HEK293 (cell line): ENCODE results near the gene SLC44A1.

Source experiments
- ZFHX2 ChIP-seq: fragments of 450-650 bp; formaldehyde crosslinking; conservative IDR thresholded peaks from 2 replicates; pipeline ENCODE4 v1.5.1; 2016; ENCODE audit warnings: missing biosample characterization, missing genetic modification characterization
- ZNF138 ChIP-seq: fragments of 450-650 bp; formaldehyde crosslinking; IDR thresholded peaks from 2 replicates; pipeline ENCODE4 v1.5.1; 2016; ENCODE audit warnings: missing biosample characterization, missing genetic modification characterization, borderline replicate concordance
- ZNF423 ChIP-seq: fragments of 450-650 bp; formaldehyde crosslinking; IDR thresholded peaks from 2 replicates; pipeline ENCODE4 v1.5.1; 2016; ENCODE audit warnings: missing biosample characterization, missing genetic modification characterization
- ZNF501 ChIP-seq: fragments of 450-650 bp; formaldehyde crosslinking; IDR thresholded peaks from 2 replicates; pipeline ENCODE4 v1.5.1; 2016; ENCODE audit warnings: missing biosample characterization, missing genetic modification characterization
- TF ChIP-seq, protein P1 (sequence below): fragments of 450-650 bp; formaldehyde crosslinking; IDR thresholded peaks from 2 replicates; pipeline ENCODE4 v1.5.1; 2016; ENCODE audit warnings: missing biosample characterization, missing genetic modification characterization
- TF ChIP-seq, protein P2 (sequence below): fragments of 450-650 bp; formaldehyde crosslinking; IDR thresholded peaks from 2 replicates; pipeline ENCODE4 v1.5.1; 2017; ENCODE audit warnings: missing biosample characterization, mild to moderate bottlenecking, missing genetic modification characterization, moderate library complexity
- TF ChIP-seq, protein P3 (sequence below): fragments of 450-650 bp; formaldehyde crosslinking; IDR thresholded peaks from 2 replicates; pipeline ENCODE4 v1.5.1; 2016; ENCODE audit warnings: missing biosample characterization, missing genetic modification characterization
- TF ChIP-seq, protein P4 (sequence below): fragments of 450-650 bp; IDR thresholded peaks from 2 replicates; pipeline ENCODE4 v1.5.1; 2018; ENCODE audit warnings: missing biosample characterization, missing genetic modification characterization

DNA sequence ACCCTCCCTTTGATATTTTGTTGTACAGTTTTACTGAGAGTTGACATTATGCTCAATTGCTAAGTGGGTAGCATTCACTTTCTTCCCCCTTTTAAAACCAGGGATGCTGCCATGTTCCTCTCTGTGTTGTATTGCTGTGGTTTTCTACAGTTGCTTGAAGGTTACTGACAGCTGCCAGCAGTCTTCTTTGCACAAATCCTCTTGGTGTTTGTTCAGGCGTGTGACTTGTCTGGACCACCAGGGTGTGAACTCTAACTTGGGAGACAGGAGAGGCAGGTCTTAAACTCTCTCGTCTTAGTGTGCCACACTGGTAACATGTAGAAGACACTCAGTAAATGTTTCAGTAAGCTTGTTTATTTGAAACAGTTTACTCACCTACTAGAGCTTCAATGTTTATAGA lies 25.1 kb downstream of the SLC44A1 start:
- TF ChIP-seq, protein P1, sequence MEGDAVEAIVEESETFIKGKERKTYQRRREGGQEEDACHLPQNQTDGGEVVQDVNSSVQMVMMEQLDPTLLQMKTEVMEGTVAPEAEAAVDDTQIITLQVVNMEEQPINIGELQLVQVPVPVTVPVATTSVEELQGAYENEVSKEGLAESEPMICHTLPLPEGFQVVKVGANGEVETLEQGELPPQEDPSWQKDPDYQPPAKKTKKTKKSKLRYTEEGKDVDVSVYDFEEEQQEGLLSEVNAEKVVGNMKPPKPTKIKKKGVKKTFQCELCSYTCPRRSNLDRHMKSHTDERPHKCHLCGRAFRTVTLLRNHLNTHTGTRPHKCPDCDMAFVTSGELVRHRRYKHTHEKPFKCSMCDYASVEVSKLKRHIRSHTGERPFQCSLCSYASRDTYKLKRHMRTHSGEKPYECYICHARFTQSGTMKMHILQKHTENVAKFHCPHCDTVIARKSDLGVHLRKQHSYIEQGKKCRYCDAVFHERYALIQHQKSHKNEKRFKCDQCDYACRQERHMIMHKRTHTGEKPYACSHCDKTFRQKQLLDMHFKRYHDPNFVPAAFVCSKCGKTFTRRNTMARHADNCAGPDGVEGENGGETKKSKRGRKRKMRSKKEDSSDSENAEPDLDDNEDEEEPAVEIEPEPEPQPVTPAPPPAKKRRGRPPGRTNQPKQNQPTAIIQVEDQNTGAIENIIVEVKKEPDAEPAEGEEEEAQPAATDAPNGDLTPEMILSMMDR (tag by site-specific recombination), result no peak
- TF ChIP-seq ZFHX2 (tag by site-specific recombination), result no peak
- TF ChIP-seq, protein P2, sequence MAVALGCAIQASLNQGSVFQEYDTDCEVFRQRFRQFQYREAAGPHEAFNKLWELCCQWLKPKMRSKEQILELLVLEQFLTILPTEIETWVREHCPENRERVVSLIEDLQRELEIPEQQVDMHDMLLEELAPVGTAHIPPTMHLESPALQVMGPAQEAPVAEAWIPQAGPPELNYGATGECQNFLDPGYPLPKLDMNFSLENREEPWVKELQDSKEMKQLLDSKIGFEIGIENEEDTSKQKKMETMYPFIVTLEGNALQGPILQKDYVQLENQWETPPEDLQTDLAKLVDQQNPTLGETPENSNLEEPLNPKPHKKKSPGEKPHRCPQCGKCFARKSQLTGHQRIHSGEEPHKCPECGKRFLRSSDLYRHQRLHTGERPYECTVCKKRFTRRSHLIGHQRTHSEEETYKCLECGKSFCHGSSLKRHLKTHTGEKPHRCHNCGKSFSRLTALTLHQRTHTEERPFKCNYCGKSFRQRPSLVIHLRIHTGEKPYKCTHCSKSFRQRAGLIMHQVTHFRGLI (tag by site-specific recombination), result no peak
- TF ChIP-seq ZNF423, result no peak
- no peak for TF ChIP-seq ZNF138 (tag by site-specific recombination)
- no peak for TF ChIP-seq ZNF501
- TF ChIP-seq, protein P3, sequence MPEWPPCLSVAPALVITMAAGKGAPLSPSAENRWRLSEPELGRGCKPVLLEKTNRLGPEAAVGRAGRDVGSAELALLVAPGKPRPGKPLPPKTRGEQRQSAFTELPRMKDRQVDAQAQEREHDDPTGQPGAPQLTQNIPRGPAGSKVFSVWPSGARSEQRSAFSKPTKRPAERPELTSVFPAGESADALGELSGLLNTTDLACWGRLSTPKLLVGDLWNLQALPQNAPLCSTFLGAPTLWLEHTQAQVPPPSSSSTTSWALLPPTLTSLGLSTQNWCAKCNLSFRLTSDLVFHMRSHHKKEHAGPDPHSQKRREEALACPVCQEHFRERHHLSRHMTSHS (tag by site-specific recombination), result no peak
- TF ChIP-seq, protein P4, sequence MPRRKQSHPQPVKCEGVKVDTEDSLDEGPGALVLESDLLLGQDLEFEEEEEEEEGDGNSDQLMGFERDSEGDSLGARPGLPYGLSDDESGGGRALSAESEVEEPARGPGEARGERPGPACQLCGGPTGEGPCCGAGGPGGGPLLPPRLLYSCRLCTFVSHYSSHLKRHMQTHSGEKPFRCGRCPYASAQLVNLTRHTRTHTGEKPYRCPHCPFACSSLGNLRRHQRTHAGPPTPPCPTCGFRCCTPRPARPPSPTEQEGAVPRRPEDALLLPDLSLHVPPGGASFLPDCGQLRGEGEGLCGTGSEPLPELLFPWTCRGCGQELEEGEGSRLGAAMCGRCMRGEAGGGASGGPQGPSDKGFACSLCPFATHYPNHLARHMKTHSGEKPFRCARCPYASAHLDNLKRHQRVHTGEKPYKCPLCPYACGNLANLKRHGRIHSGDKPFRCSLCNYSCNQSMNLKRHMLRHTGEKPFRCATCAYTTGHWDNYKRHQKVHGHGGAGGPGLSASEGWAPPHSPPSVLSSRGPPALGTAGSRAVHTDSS (tag by site-specific recombination), result no peak
